Measurements from ENCODE around the gene LACRT.
"Not testable (repeated sequence)": the region's sequence is repeated elsewhere in the genome, so short reads cannot be mapped to it uniquely, and the experiment has no call there.

The LACRT gene, protein sequence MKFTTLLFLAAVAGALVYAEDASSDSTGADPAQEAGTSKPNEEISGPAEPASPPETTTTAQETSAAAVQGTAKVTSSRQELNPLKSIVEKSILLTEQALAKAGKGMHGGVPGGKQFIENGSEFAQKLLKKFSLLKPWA

DNA sequence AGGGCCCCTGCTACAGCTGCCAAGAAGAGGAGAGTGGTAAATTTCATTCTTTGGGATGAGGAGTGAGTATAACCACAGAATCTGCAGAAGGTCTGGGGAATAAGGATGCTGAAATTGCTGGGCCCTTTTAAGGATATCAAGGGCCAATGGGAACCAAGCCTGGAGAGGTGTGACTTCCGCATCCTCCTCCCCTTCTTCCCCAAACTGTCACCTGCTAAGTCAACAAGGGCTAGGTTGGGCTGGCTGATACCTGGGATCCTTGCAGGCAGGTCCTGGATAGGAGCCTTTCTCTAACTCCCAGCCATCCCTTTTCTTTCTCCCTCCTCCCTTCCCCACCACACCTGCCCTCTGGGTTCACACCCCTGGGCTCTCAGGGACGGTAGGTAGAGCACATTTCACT is at the start of gene LACRT:
LACRT (minus strand) TSS at position 101 of the 400 bp plus-strand sequence; CDS start at position 47, 54 bp downstream.
- no peak for DNase-seq

DNA sequence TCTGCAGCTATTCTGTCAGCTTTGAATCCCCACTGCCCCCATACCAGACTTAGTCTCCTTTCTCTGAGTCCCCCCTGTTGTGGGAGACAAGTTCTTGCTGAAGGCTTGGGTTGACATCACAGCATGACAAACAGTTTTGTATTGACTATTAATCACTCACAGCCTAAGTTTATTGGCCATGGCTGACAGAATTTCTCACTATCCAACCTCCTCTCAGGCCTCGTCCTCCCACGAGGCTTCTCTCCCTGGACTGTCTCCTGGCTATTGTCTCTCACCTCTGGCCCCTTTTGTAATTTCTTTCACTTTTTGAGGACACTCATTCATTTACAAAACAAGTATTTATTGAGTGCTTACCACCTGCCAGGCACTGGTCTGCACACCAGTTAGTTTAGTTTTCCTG is 48.7 kb upstream of the LACRT start:
- DNase-seq, result peak; percentile 64

- DNase-seq, result no peak
These were observed 48.0 kb upstream of the LACRT start for GRCh38 chr12:54682674-54683073.

DNA sequence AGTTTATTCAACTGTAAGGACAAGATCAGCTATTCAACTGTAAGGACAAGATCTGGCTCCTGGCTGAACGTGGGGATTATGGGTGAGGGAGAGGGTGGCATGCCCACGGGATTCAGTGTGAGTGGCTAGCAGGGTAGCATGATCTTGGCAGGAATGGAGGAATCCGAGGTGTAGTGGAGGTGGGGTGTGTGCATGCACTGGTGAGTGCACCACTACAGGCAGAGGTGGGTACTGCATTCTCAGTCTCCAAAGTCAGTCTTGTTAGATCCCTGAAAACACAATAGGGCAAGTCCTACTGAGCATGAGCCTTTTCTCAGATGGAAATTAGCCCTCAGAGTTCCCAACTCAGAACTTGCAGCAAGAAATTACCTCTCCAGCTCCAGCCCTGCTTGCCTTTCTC is 45.7 kb upstream of the LACRT start:
- DNase-seq, result no peak

GRCh38 chr12:54678131-54678530 is 43.4 kb upstream of the LACRT start:
- DNase-seq, result no peak

- no peak for DNase-seq
These were observed 33.2 kb upstream of the LACRT start for GRCh38 chr12:54667945-54668344.

DNA sequence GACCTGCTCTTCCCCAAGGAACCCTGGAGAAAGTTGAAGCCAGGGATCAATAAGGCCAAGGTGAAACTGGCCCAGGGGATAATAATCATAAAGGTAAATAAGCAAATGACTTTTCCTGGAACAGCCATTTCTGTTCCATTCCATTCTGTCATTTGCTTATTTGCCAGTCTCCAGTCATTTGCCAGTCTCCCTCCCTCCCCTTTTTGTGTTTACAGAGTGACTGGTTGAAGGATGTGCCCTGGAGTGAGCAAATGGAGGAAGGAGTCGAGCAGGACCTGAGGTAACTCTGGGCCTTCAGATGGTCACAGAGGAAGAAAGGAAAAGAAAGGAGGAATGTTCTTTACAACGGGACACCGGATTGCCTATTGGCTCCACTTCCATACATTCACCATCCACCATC is 31.3 kb upstream of the LACRT start:
- DNase-seq, result no peak

GRCh38 chr12:54665022-54665635 is 30.4 kb upstream of the LACRT start:
- DNase-seq, result not testable (repeated sequence)

GRCh38 chr12:54663603-54664002 is 28.9 kb upstream of the LACRT start:
- no peak for DNase-seq

GRCh38 chr12:54662026-54662425 is 27.3 kb upstream of the LACRT start:
- DNase-seq, result no peak

DNA sequence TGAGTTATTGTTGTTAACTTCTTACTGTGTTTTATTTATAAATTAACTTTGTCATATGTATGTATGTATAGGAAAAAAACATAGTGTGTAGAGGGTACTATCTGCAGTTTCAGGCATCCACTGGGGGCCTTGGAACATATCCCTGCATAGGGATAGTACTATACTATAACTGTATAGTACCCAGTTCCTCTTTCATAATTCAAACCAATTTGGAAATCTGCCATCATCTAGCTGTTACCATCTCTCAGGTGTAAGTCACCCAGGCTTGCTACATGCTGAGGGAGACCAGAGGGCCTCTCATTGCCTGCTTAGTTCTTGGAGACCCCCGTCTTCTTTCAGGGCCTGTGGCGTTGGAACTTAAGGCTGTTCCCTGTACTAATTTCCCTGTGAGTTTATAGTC is 26.4 kb upstream of the LACRT start:
- DNase-seq, result no peak

GRCh38 chr12:54660320-54660962 is 25.7 kb upstream of the LACRT start:
- DNase-seq, result no peak

GRCh38 chr12:54658306-54659264 is 23.9 kb upstream of the LACRT start:
- DNase-seq, result peak; percentile 61

DNA sequence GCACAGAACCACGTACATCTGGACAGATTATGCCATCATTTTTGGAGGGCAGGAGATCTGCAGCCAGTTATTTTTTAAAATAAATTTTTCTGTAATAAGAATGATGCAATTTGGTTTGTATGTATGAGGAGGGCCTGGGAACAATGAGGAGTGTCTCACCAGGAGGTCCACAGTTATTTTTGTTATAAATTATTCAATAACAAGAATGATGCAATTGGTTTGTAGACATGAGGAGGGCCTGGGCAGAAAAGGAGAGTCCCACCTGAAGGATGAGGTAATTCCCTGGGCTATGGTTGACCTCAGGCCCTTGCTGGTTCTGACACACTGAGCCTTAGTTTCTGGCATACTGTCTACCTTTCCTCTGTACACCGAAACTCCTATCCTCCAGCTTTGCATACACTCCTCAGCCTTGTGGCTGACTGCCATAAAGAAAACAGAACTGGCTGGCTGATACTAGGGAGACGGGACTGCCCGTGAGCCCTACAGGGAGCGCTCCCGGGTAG is 22.5 kb upstream of the LACRT start:
- no peak for DNase-seq

DNA sequence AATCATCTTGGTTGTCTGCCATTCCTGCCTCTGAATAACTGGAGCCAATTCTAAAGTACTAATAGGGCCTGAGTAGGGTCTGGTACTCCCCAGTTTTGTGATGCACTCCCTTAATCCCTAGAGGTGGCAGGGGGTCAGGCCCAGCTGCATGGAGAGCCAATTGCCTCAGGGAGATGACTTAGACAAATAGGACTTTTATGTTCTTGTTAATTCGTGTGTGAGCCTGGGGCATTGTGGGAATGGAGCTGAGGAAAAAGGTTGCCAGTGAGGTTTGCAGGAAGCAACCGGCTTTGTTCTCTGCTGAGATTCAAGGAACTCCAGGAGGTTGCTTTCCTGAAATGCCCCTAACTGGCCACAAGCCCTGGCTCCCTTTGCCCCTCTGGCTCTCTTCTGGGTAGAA is 20.2 kb upstream of the LACRT start:
- no peak for DNase-seq

- DNase-seq, result no peak
These were observed 18.3 kb upstream of the LACRT start for GRCh38 chr12:54653025-54653424.

GRCh38 chr12:54650889-54651288 is 16.2 kb upstream of the LACRT start:
- no peak for DNase-seq

GRCh38 chr12:54650409-54650808 is 15.7 kb upstream of the LACRT start:
- no peak for DNase-seq

GRCh38 chr12:54649825-54650224 is 15.1 kb upstream of the LACRT start:
- no peak for DNase-seq

DNA sequence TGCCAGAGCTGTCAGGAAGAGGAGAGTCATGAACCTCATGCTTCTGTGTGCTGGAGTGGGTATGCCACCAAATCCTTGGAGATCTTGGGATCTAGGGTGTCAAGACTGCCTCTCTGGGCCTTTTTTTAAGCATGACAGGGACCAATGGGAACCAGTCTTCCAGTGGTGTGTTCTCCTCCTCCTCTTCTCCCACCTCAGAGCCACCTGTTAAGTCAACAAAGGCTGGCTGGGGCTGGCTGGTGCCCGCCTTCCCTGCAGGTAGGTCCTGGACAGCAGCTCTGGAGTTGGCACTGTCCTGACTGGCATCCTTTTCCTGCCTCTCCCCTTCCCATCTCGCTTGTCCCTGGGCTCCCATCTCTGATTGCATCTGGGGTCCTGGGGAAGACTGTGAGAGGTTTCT is 13.6 kb upstream of the LACRT start, which contains the start of gene DCD:
DCD (minus strand) TSS at position 101 of the 400 bp plus-strand sequence; CDS start at position 39, 62 bp downstream.
- DNase-seq, result no peak

DNA sequence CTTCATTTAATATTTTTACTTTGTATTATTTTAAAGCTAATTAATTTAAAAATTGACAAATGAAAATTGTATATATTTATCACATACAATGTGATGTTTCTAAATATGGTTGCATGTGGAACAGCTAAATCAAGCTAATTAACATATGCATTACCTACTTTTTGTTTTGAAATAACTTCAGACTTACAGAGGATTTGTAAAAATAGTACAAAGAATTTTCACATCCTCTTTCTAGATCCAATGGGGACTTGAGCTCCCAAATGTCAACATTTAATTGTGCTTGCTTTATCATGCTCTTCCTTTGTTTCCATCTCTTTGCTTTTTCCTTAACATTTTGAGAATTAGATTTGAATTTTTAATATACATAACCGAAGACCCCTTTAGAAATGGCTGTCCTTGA is 6.9 kb upstream of the LACRT start:
- no peak for DNase-seq

DNA sequence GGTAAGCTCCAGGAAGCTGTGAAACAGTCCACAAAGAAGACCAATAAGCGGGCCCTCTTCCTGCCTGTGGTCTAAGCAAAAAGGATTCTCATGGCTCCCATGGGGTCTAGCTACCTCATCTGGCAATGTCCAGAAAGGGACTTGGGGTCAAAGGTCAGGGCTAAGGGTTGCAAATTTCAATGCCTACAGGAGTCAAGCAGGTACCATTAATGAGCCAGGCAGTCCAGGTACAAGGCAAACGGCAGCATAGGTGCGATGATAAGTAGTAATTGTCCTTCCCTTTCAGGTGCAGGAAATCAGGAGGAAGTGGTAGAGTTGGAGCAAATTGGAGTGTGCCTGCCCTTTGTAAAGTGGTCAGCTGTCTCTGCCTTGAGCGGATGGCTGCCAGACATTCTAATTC is 6.4 kb upstream of the LACRT start:
- DNase-seq, result no peak

DNA sequence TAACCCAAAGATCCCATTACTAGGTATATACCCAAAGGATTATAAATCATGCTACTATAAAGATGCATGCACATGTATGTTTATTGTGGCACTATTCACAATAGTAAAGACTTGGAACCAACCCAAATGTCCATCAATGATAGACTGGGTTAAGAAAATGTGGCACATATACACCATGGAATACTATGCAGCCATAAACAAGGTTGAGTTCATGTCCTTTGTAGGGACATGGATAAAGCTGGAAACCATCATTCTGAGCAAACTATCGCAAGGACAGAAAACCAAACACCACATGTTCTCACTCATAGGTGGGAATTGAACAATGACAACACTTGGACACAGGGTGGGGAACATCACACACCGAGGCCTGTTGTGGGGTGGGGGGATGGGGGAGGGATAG is 4.4 kb upstream of the LACRT start:
- not testable (repeated sequence) for DNase-seq
